ENCODE measurements around the gene TENT4B. TPM values are rescaled to one million over a fixed set of nuclear protein-coding genes. Genes with fewer than 3 reads are reported as not detected.

TENT4B gene
- total RNA-seq, 1 donor from 2014 or later = 5.7 TPM

DNA sequence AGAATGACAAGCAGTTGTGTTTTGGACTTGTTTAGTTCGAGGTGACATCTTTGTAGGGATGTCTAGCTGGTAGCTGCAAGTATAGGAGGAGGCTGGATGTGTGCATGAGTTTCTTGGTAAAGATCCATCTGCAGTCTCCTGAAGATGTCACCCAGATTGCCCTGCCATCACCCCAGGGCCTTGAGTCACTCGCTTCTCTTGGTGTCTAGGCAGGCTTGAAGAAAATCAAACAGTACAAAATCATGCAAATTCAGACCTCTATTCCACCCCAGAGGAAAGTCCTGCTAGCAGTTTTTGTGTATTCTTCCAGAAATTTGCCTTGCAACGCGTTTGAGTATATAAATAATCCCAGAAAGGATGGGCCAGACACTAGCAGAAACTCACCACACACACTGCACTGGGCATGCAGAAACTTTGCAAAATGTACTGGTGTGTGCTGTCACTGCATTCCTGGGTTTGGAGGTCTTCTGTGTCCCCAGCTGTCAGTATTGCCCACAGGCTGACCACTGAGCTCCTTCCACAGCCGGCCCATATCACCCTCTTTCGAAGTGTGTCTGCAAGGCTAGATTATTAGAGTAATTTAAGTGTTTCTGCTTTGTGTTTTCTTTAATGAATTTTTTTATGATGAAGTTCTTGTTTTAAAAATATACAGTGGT is 51.5 kb downstream of the TENT4B start:
- H3K9me3 ChIP-seq (ENCODE audit: control insufficient read depth in 3 of 3, low read length in 3 of 3) = no peaks in the 10 kb centered on the region
- H3K36me3 ChIP-seq (ENCODE audit: control insufficient read depth in 3 of 3, insufficient read depth in 3 of 3, low read length in 3 of 3) = no peaks in the 10 kb centered on the region
- H3K27ac ChIP-seq (ENCODE audit: low read depth, low read length) = no peak overlapping the region
- no peak overlapping the region for H3K4me3 ChIP-seq (ENCODE audit: low read length in 3 of 3)
- H3K27me3 ChIP-seq (ENCODE audit: control insufficient read depth in 3 of 3, insufficient read depth in 3 of 3, low read length in 3 of 3) = no peaks in the 10 kb centered on the region
- no peak overlapping the region for H3K9ac ChIP-seq (ENCODE audit: low read depth in 1 of 3, low read length in 3 of 3)
- peaks cover 26 to 40% (median 30%) of the 10 kb centered on the region in 3 donors for H3K4me1 ChIP-seq (ENCODE audit: control insufficient read depth in 3 of 3, insufficient read depth in 3 of 3, low read length in 3 of 3)

DNA sequence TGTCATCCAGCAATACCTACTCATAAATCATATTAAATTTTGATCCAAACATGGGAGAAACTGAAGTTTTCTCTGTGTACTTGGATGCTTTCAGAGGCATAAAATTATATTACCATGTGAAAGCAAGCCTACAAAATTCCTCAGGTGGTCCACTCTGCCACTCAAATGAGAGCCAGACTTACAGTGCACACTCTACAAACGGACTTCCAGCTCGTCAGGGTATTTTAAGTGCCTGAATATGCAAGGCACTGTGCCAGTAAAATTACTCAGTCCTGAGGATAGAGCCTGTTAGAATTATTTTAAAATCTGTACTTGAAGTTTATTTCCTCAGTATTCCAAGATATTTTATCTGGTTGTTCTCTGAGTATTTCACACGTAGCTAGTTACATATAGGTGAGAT is 54.5 kb downstream of the TENT4B start:
- Histone ChIP-seq H3K27ac (ENCODE audit: low read depth, low read length) (no peak overlapping the region), H3K27me3 (ENCODE audit: control insufficient read depth in 3 of 3, insufficient read depth in 3 of 3, low read length in 3 of 3) (no peaks in the 10 kb centered on the region), H3K4me3 (ENCODE audit: low read length in 3 of 3) (no peak overlapping the region), H3K9ac (ENCODE audit: low read depth in 1 of 3, low read length in 3 of 3) (peak overlapping the region in 1 of 3 donors; percentile 14), H3K4me1 (ENCODE audit: control insufficient read depth in 3 of 3, insufficient read depth in 3 of 3, low read length in 3 of 3) (peaks cover 39 to 53% (median 41%) of the 10 kb centered on the region in 3 donors), H3K9me3 (ENCODE audit: control insufficient read depth in 3 of 3, low read length in 3 of 3) (no peaks in the 10 kb centered on the region), H3K36me3 (ENCODE audit: control insufficient read depth in 3 of 3, insufficient read depth in 3 of 3, low read length in 3 of 3) (peaks cover 0 to 10% (median 8%) of the 10 kb centered on the region in 3 donors)

DNA sequence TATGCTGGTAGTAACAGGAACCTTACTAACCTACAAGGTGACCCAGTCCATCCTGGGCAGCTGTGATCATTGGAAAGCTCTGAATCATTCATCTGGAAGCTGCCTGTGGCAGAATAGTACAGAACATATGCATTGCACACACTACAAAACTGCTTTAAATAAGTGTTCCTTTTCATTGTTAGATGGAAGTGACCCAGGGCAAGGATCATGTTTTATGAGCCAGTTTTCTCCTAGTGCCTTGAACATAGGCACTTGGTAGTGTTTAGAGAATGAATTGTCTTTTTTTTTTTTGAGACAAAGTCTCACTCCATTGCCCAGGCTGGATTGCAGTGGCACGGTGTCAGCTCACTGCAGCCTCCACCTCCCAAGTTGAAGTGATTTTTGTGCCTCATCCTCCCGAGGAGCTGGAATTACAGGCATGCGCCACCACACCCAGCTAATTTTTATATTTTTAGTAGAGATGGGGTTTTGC is 55.4 kb downstream of the TENT4B start:
- H3K9me3 ChIP-seq (ENCODE audit: control insufficient read depth in 3 of 3, low read length in 3 of 3) = no peaks in the 10 kb centered on the region
- H3K36me3 ChIP-seq (ENCODE audit: control insufficient read depth in 3 of 3, insufficient read depth in 3 of 3, low read length in 3 of 3) = peaks cover 0 to 12% (median 10%) of the 10 kb centered on the region in 3 donors
- no peaks in the 10 kb centered on the region for H3K27me3 ChIP-seq (ENCODE audit: control insufficient read depth in 3 of 3, insufficient read depth in 3 of 3, low read length in 3 of 3)
- no peak overlapping the region for H3K4me3 ChIP-seq (ENCODE audit: low read length in 3 of 3)
- no peak overlapping the region for H3K27ac ChIP-seq (ENCODE audit: low read depth, low read length)
- peaks cover 36 to 50% (median 40%) of the 10 kb centered on the region in 3 donors for H3K4me1 ChIP-seq (ENCODE audit: control insufficient read depth in 3 of 3, insufficient read depth in 3 of 3, low read length in 3 of 3)
- H3K9ac ChIP-seq (ENCODE audit: low read depth in 1 of 3, low read length in 3 of 3) = no peak overlapping the region

DNA sequence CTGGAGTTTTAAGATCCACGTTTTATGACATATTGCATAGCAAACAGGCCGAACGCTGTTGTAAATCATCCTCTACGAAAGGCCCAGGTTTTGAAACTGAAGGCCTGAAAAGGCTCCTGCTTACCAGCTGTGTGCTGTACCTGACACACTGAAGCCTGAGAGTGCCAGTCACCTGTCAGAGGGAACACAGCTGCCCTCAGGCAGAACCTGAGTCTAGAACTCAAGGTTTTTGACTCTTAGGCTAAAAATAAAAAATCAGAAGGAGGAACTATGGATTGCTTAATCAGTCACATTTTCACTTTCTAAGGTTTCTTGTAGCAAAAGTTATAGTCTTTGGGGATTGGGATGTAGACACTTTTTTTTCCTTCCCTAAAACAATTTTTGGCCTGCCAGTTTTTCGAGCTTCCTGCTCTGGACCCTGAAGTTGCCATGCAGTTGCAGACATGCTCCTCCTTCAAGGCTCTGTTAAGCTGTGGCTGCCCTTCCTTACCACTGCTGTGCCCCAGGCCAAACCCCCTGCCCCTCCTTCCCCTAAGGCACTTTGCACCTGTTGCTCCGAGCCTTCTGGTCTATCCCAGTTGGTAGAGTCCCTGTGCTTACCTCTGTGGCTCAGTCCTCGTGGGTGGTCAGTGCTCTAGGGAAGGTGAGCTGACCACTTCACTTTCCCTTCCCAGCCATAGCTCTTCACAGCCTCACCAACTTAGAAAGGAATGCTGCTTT is 56.6 kb downstream of the TENT4B start:
- peaks cover 32 to 38% (median 35%) of the 10 kb centered on the region in 3 donors for H3K4me1 ChIP-seq (ENCODE audit: control insufficient read depth in 3 of 3, insufficient read depth in 3 of 3, low read length in 3 of 3)

DNA sequence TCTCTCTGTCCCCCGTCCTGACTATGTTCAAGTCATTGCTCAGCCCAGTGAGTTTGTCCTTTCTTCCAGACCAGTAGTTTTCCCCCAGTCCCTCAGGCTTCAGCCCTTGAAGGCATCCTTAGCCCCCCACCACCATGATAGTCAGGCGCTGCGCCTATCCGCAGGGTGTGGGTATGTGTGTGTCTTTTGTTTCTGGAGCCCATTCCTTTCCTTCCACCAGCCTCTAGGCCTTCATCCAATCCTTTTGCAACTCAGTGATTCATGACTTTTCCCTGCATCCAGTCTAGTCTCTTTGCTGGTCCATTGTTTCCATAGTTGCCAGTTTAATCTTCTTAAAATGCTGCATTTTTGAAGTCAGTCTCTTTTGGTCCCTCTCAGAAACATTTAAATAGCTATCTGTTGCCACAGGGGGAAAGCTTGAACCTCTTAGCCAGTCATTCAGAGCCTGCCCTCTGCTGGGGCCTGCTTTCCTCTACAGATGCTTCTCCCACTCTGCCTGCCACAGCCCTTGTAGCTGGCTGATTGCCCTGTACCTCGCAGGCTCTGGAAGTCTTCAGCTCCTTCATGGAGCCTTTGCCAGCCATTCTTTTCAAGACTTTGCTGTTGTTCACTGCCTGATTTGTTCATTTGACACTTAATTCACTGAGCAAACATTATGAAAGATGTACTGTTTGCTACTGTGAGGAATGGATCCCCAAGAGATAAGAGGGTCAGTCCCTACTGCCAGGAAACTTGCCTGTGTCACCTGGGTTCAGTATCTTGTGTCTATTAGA is 57.3 kb downstream of the TENT4B start:
- H3K4me3 ChIP-seq (ENCODE audit: low read length in 3 of 3) = no peak overlapping the region
- H3K9ac ChIP-seq (ENCODE audit: low read depth in 1 of 3, low read length in 3 of 3) = peak overlapping the region in 1 of 3 donors; percentile 28
- H3K27ac ChIP-seq (ENCODE audit: low read depth, low read length) = peak overlapping the region; percentile 10
- peaks cover 32 to 36% (median 35%) of the 10 kb centered on the region in 3 donors for H3K4me1 ChIP-seq (ENCODE audit: control insufficient read depth in 3 of 3, insufficient read depth in 3 of 3, low read length in 3 of 3)
- peaks cover 0 to 16% (median 14%) of the 10 kb centered on the region in 3 donors for H3K36me3 ChIP-seq (ENCODE audit: control insufficient read depth in 3 of 3, insufficient read depth in 3 of 3, low read length in 3 of 3)
- H3K27me3 ChIP-seq (ENCODE audit: control insufficient read depth in 3 of 3, insufficient read depth in 3 of 3, low read length in 3 of 3) = no peaks in the 10 kb centered on the region
- H3K9me3 ChIP-seq (ENCODE audit: control insufficient read depth in 3 of 3, low read length in 3 of 3) = no peaks in the 10 kb centered on the region

More for the DNA sequence above, 56.6 kb downstream of the TENT4B start:
- Histone ChIP-seq H3K27ac (ENCODE audit: low read depth, low read length) (peak overlapping the region; percentile 10), H3K27me3 (ENCODE audit: control insufficient read depth in 3 of 3, insufficient read depth in 3 of 3, low read length in 3 of 3) (no peaks in the 10 kb centered on the region), H3K9me3 (ENCODE audit: control insufficient read depth in 3 of 3, low read length in 3 of 3) (no peaks in the 10 kb centered on the region), H3K9ac (ENCODE audit: low read depth in 1 of 3, low read length in 3 of 3) (peak overlapping the region in 1 of 3 donors; percentile 11), H3K4me3 (ENCODE audit: low read length in 3 of 3) (no peak overlapping the region), H3K36me3 (ENCODE audit: control insufficient read depth in 3 of 3, insufficient read depth in 3 of 3, low read length in 3 of 3) (peaks cover 0 to 12% (median 12%) of the 10 kb centered on the region in 3 donors)

DNA sequence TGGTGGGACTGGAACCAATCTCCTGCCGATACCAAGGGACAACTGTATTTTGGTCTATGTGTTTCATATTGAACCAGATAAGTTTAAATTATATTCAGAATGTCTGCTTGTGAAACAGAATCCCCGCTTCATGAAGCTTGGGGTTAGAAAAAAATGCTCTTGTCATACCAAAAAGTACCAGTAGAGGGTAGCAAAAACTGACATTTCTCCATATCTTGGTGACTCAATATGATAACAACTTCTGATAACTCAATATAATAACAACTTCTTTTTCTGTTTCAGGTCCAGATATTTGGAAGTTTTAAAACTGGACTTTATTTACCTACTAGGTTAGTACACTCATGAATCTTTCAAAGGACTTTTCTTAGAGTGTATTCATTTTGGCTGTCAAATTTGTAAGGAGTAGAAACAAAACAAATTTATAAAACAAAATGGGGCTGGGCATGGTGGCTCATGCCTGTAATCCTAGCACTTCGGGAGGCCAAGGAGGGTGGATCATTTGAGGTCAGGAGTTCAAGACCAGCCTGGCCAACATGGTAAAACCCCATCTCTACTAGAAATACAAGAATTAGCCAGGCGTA is 60.9 kb downstream of the TENT4B start:
- Histone ChIP-seq H3K4me3 (ENCODE audit: low read length in 3 of 3) (no peak overlapping the region), H3K27ac (ENCODE audit: low read depth, low read length) (no peak overlapping the region), H3K27me3 (ENCODE audit: control insufficient read depth in 3 of 3, insufficient read depth in 3 of 3, low read length in 3 of 3) (no peaks in the 10 kb centered on the region), H3K9me3 (ENCODE audit: control insufficient read depth in 3 of 3, low read length in 3 of 3) (no peaks in the 10 kb centered on the region), H3K9ac (ENCODE audit: low read depth in 1 of 3, low read length in 3 of 3) (no peak overlapping the region), H3K36me3 (ENCODE audit: control insufficient read depth in 3 of 3, insufficient read depth in 3 of 3, low read length in 3 of 3) (peaks cover 8 to 35% (median 30%) of the 10 kb centered on the region in 3 donors), H3K4me1 (ENCODE audit: control insufficient read depth in 3 of 3, insufficient read depth in 3 of 3, low read length in 3 of 3) (peaks cover 16 to 18% (median 18%) of the 10 kb centered on the region in 3 donors)

DNA sequence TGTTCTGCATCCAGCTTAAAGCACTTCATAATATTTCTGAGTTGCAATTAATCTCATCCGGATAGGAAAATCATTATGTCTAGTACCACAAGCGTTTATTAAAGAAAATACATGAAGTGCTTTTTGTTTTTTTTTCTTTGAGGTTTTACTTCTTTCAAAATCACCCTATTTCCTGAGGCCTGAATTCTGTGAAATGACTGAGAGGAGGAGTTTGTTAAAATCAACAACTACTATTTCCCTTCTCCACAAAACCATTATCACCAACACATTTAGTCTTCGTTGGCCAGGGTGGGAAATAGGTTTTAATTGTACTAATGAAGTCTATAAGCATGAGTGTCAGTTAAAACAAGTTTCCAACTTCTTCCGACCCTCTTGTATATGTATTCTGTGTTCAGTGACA is 62.6 kb downstream of the TENT4B start:
- H3K36me3 ChIP-seq (ENCODE audit: control insufficient read depth in 3 of 3, insufficient read depth in 3 of 3, low read length in 3 of 3) = peaks cover 8 to 35% (median 30%) of the 10 kb centered on the region in 3 donors

DNA sequence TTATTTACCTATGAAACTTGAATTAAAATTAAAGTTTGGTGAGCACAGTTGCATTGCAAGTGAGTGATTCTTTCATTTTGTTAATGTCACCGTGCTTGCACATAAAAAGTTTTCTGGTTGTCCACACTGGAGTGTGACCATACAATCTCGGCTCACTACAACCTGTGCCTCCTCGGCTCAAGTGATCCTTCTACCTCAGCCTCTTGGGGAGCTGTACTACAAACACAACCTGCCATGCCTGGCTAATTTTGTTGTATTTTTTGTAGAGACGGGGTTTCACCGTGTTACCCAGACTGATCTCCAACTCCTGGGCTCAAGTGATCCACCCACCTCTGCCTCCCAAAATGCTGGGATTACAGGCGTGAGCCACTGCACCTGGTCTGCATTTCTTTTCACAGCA is 63.1 kb downstream of the TENT4B start:
- Histone ChIP-seq H3K27me3 (ENCODE audit: control insufficient read depth in 3 of 3, insufficient read depth in 3 of 3, low read length in 3 of 3) (no peaks in the 10 kb centered on the region), H3K27ac (ENCODE audit: low read depth, low read length) (no peak overlapping the region), H3K9ac (ENCODE audit: low read depth in 1 of 3, low read length in 3 of 3) (no peak overlapping the region), H3K36me3 (ENCODE audit: control insufficient read depth in 3 of 3, insufficient read depth in 3 of 3, low read length in 3 of 3) (peaks cover 9 to 35% (median 30%) of the 10 kb centered on the region in 3 donors), H3K4me3 (ENCODE audit: low read length in 3 of 3) (no peak overlapping the region), H3K4me1 (ENCODE audit: control insufficient read depth in 3 of 3, insufficient read depth in 3 of 3, low read length in 3 of 3) (no peaks in the 10 kb centered on the region), H3K9me3 (ENCODE audit: control insufficient read depth in 3 of 3, low read length in 3 of 3) (no peaks in the 10 kb centered on the region)

More for the DNA sequence above, 62.6 kb downstream of the TENT4B start:
- Histone ChIP-seq H3K27ac (ENCODE audit: low read depth, low read length) (no peak overlapping the region), H3K4me1 (ENCODE audit: control insufficient read depth in 3 of 3, insufficient read depth in 3 of 3, low read length in 3 of 3) (peaks cover 2 to 3% (median 2%) of the 10 kb centered on the region in 3 donors), H3K9ac (ENCODE audit: low read depth in 1 of 3, low read length in 3 of 3) (no peak overlapping the region), H3K4me3 (ENCODE audit: low read length in 3 of 3) (no peak overlapping the region), H3K9me3 (ENCODE audit: control insufficient read depth in 3 of 3, low read length in 3 of 3) (no peaks in the 10 kb centered on the region), H3K27me3 (ENCODE audit: control insufficient read depth in 3 of 3, insufficient read depth in 3 of 3, low read length in 3 of 3) (no peaks in the 10 kb centered on the region)

DNA sequence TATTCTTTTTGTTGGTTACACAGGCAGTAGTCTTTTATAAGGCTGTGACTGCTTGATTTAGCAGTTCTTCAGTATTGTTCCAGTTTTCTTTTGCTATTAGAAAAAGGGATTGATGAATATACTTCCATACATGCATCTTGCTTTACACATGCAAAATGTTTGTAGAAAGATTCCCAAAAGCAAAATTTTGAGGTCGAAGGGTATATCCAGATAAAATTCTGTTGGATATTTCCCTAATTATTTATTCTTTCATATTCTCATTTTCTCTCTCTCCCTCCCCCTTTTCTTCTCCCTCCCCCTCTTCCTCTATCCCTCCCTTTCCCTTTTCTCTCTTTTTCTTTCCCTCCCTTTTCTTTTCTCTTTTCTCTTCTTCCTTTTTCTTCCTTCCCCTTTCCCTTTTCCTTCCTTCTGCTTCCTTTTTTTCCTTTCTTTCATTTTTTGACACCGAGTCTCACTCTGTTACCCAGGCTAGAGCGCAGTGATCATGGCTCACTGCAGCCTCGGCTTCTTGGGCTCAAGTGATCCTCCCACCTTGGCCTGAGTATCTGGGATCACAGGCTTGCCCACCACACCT is 66.4 kb downstream of the TENT4B start:
- H3K9me3 ChIP-seq (ENCODE audit: control insufficient read depth in 3 of 3, low read length in 3 of 3) = no peaks in the 10 kb centered on the region
- H3K4me3 ChIP-seq (ENCODE audit: low read length in 3 of 3) = no peak overlapping the region
- H3K27me3 ChIP-seq (ENCODE audit: control insufficient read depth in 3 of 3, insufficient read depth in 3 of 3, low read length in 3 of 3) = no peaks in the 10 kb centered on the region
- H3K4me1 ChIP-seq (ENCODE audit: control insufficient read depth in 3 of 3, insufficient read depth in 3 of 3, low read length in 3 of 3) = no peaks in the 10 kb centered on the region
- H3K36me3 ChIP-seq (ENCODE audit: control insufficient read depth in 3 of 3, insufficient read depth in 3 of 3, low read length in 3 of 3) = peaks cover 10 to 28% (median 21%) of the 10 kb centered on the region in 3 donors
- no peak overlapping the region for H3K27ac ChIP-seq (ENCODE audit: low read depth, low read length)
- H3K9ac ChIP-seq (ENCODE audit: low read depth in 1 of 3, low read length in 3 of 3) = no peak overlapping the region

All from skeletal muscle tissue (tissue), 4 donors.